ENCODE measurements around the gene WWC1.

Gene WWC1

GRCh38 chr5:168400429-168401220, 109.2 kb downstream of the WWC1 start:
- no peaks in the 10 kb centered on the region for H3K36me3 Mint-ChIP-seq (ENCODE audit: low read depth)
- H3K4me3 Mint-ChIP-seq, result no peak overlapping the region
- H3K27ac Mint-ChIP-seq, result peak overlapping the region; percentile 33
- H3K9me3 Mint-ChIP-seq, result no peaks in the 10 kb centered on the region
- H3K4me1 Mint-ChIP-seq, result peaks cover 19% of the 10 kb centered on the region
- TF ChIP-seq CTCF (IDR thresholded peaks at IDR 0.05), result no peak
- H3K27me3 Mint-ChIP-seq (ENCODE audit: low read depth, poor library complexity), result peaks cover 9% of the 10 kb centered on the region
- no peak for DNase-seq

- peaks cover 9% of the 10 kb centered on the region for H3K27me3 Mint-ChIP-seq (ENCODE audit: low read depth, poor library complexity)
- H3K27ac Mint-ChIP-seq, result no peak overlapping the region
- no peaks in the 10 kb centered on the region for H3K36me3 Mint-ChIP-seq (ENCODE audit: low read depth)
Measured at GRCh38 chr5:168401226-168401625, 109.8 kb downstream of the WWC1 start.

GRCh38 chr5:168401880-168402279, 110.4 kb downstream of the WWC1 start:
- TF ChIP-seq CTCF (IDR thresholded peaks at IDR 0.05), result no peak

More at GRCh38 chr5:168401226-168401625, 109.8 kb downstream of the WWC1 start:
- TF ChIP-seq CTCF (IDR thresholded peaks at IDR 0.05), result no peak
- Mint-ChIP-seq H3K4me3 (no peak overlapping the region), H3K4me1 (peaks cover 19% of the 10 kb centered on the region), H3K9me3 (no peaks in the 10 kb centered on the region)
- DNase-seq, result no peak

GRCh38 chr5:168404365-168404764, 112.9 kb downstream of the WWC1 start:
- H3K27me3 Mint-ChIP-seq (ENCODE audit: low read depth, poor library complexity), result peaks cover 6% of the 10 kb centered on the region
- peaks cover 19% of the 10 kb centered on the region for H3K4me1 Mint-ChIP-seq
- DNase-seq, result no peak
- no peaks in the 10 kb centered on the region for H3K36me3 Mint-ChIP-seq (ENCODE audit: low read depth)
- no peaks in the 10 kb centered on the region for H3K9me3 Mint-ChIP-seq
- H3K27ac Mint-ChIP-seq, result peak overlapping the region; percentile 45
- H3K4me3 Mint-ChIP-seq, result no peak overlapping the region
- no peak for TF ChIP-seq CTCF (IDR thresholded peaks at IDR 0.05)

More at GRCh38 chr5:168401880-168402279, 110.4 kb downstream of the WWC1 start:
- Mint-ChIP-seq H3K4me3 (no peak overlapping the region), H3K4me1 (peaks cover 19% of the 10 kb centered on the region), H3K27me3 (ENCODE audit: low read depth, poor library complexity) (peaks cover 9% of the 10 kb centered on the region), H3K36me3 (ENCODE audit: low read depth) (no peaks in the 10 kb centered on the region), H3K9me3 (no peaks in the 10 kb centered on the region), H3K27ac (no peak overlapping the region)
- no peak for DNase-seq

GRCh38 chr5:168407211-168407610, 115.8 kb downstream of the WWC1 start:
- DNase-seq, result no peak
- H3K4me3 Mint-ChIP-seq, result no peak overlapping the region
- H3K27ac Mint-ChIP-seq, result no peak overlapping the region
- H3K9me3 Mint-ChIP-seq, result no peaks in the 10 kb centered on the region
- H3K4me1 Mint-ChIP-seq, result peaks cover 19% of the 10 kb centered on the region
- TF ChIP-seq CTCF (IDR thresholded peaks at IDR 0.05), result no peak
- H3K36me3 Mint-ChIP-seq (ENCODE audit: low read depth), result no peaks in the 10 kb centered on the region
- peaks cover 3% of the 10 kb centered on the region for H3K27me3 Mint-ChIP-seq (ENCODE audit: low read depth, poor library complexity)
